ENCODE results near the gene HPGDS. TPM values are rescaled to one million over a fixed set of nuclear protein-coding genes. Genes with fewer than 3 reads are reported as not detected.

Gene HPGDS
- total RNA-seq, 1 donor from 2014 or later, result not detected

- H3K36me3 Mint-ChIP-seq (ENCODE audit: low read depth), result peaks cover 23% of the 10 kb centered on the region
- DNase-seq (ENCODE audit: low spot score), result no peak
- H3K27ac Mint-ChIP-seq (ENCODE audit: unreplicated experiment), result no peak overlapping the region
- no peak overlapping the region for H3K4me3 Mint-ChIP-seq (ENCODE audit: unreplicated experiment)
- H3K9me3 Mint-ChIP-seq (ENCODE audit: low read depth), result no peaks in the 10 kb centered on the region
- H3K27me3 Mint-ChIP-seq (ENCODE audit: low read depth), result no peaks in the 10 kb centered on the region
- no peaks in the 10 kb centered on the region for H3K4me1 Mint-ChIP-seq (ENCODE audit: low read depth)
- TF ChIP-seq CTCF (IDR thresholded peaks at IDR 0.05), result no peak
Observed at GRCh38 chr4:94276204-94276603, 66.4 kb downstream of the HPGDS start.

- Mint-ChIP-seq H3K9me3 (ENCODE audit: low read depth) (no peaks in the 10 kb centered on the region), H3K4me3 (ENCODE audit: unreplicated experiment) (no peak overlapping the region), H3K27me3 (ENCODE audit: low read depth) (no peaks in the 10 kb centered on the region), H3K27ac (ENCODE audit: unreplicated experiment) (no peak overlapping the region), H3K36me3 (ENCODE audit: low read depth) (peaks cover 23% of the 10 kb centered on the region), H3K4me1 (ENCODE audit: low read depth) (no peaks in the 10 kb centered on the region)
- no peak for TF ChIP-seq CTCF (IDR thresholded peaks at IDR 0.05)
- DNase-seq (ENCODE audit: low spot score), result no peak
Observed at GRCh38 chr4:94274912-94275311, 67.7 kb downstream of the HPGDS start.

GRCh38 chr4:94271248-94271647, 71.4 kb downstream of the HPGDS start:
- Mint-ChIP-seq H3K27me3 (ENCODE audit: low read depth) (no peaks in the 10 kb centered on the region), H3K36me3 (ENCODE audit: low read depth) (peaks cover 13% of the 10 kb centered on the region), H3K4me3 (ENCODE audit: unreplicated experiment) (no peak overlapping the region), H3K27ac (ENCODE audit: unreplicated experiment) (no peak overlapping the region), H3K4me1 (ENCODE audit: low read depth) (no peaks in the 10 kb centered on the region), H3K9me3 (ENCODE audit: low read depth) (no peaks in the 10 kb centered on the region)
- DNase-seq (ENCODE audit: low spot score), result no peak
- TF ChIP-seq CTCF (IDR thresholded peaks at IDR 0.05), result no peak

GRCh38 chr4:94267037-94267436, 75.6 kb downstream of the HPGDS start:
- H3K4me1 Mint-ChIP-seq (ENCODE audit: low read depth), result peaks cover 9% of the 10 kb centered on the region
- peaks cover 11% of the 10 kb centered on the region for H3K36me3 Mint-ChIP-seq (ENCODE audit: low read depth)
- no peaks in the 10 kb centered on the region for H3K9me3 Mint-ChIP-seq (ENCODE audit: low read depth)
- no peak for TF ChIP-seq CTCF (IDR thresholded peaks at IDR 0.05)
- no peak overlapping the region for H3K27ac Mint-ChIP-seq (ENCODE audit: unreplicated experiment)
- DNase-seq (ENCODE audit: low spot score), result no peak
- H3K4me3 Mint-ChIP-seq (ENCODE audit: unreplicated experiment), result no peak overlapping the region
- no peaks in the 10 kb centered on the region for H3K27me3 Mint-ChIP-seq (ENCODE audit: low read depth)

- H3K4me1 Mint-ChIP-seq (ENCODE audit: low read depth), result peaks cover 10% of the 10 kb centered on the region
- H3K27ac Mint-ChIP-seq (ENCODE audit: unreplicated experiment), result peak overlapping the region; percentile 65
- no peak for TF ChIP-seq CTCF (IDR thresholded peaks at IDR 0.05)
- H3K9me3 Mint-ChIP-seq (ENCODE audit: low read depth), result no peaks in the 10 kb centered on the region
- peaks cover 17% of the 10 kb centered on the region for H3K36me3 Mint-ChIP-seq (ENCODE audit: low read depth)
- H3K27me3 Mint-ChIP-seq (ENCODE audit: low read depth), result no peaks in the 10 kb centered on the region
- no peak for DNase-seq (ENCODE audit: low spot score)
- H3K4me3 Mint-ChIP-seq (ENCODE audit: unreplicated experiment), result no peak overlapping the region
Observed at GRCh38 chr4:94262163-94263016, 80.2 kb downstream of the HPGDS start.
